Natural killer cell (primary cell): ENCODE data around the gene PRLH. TPM values are rescaled to one million over a fixed set of nuclear protein-coding genes. Genes with fewer than 3 reads are reported as not detected.

Source experiments
- ATAC-seq, 3 donors: fragments of 150-1000 bp in 2 of 3; fragments of 200-7000 bp in 1 of 3; cut with Tn5 transposase; 1 replicate in 1 of 3; 2 replicates in 2 of 3; pipeline ENCODE4 v1.10.0; 2021; ENCODE audit warnings: mild to moderate bottlenecking in 2 of 3, moderate library complexity in 2 of 3
- DNase-seq, 2 donors: peaks; one replicate each; pipeline versions ENCODE4 v3.0.0 to v3.0.0-alpha.2; 2013 to 2021; ENCODE audit warnings: mixed read lengths in 1 of 2
- H3K27ac ChIP-seq: one replicate; pipeline ENCODE4 v1.5.1; 2013; ENCODE audit warnings: mild to moderate bottlenecking, low read length
- H3K27me3 ChIP-seq: one replicate; pipeline ENCODE4 v1.6.1; 2013; ENCODE audit warnings: low read length; ENCODE audit not compliant: control insufficient read depth, insufficient read depth
- H3K36me3 ChIP-seq: one replicate; pipeline ENCODE4 v1.6.1; 2013; ENCODE audit warnings: low read length; ENCODE audit not compliant: control insufficient read depth, insufficient read depth
- H3K4me1 ChIP-seq: one replicate; pipeline ENCODE4 v1.6.1; 2013; ENCODE audit warnings: low read length; ENCODE audit not compliant: control insufficient read depth, insufficient read depth
- H3K4me3 ChIP-seq: one replicate; pipeline ENCODE4 v1.5.1; 2013; ENCODE audit warnings: low read length
- H3K9me3 ChIP-seq: one replicate; pipeline ENCODE4 v1.6.1; 2013; ENCODE audit warnings: low read length; ENCODE audit not compliant: control insufficient read depth, insufficient read depth
- H3K27ac Mint-ChIP-seq, 2 donors: one replicate each; pipeline ENCODE4 v1.8.0; 2022; ENCODE audit warnings: mild to moderate bottlenecking in 2 of 2, mixed read lengths in 2 of 2, moderate library complexity in 1 of 2
- H3K27me3 Mint-ChIP-seq, 2 donors: one replicate each; pipeline ENCODE4 v1.8.0; 2022; ENCODE audit warnings: low read depth in 2 of 2, mixed read lengths in 2 of 2
- H3K36me3 Mint-ChIP-seq: one replicate; pipeline ENCODE4 v1.8.0; 2022; ENCODE audit warnings: mixed read lengths
- H3K4me1 Mint-ChIP-seq, 2 donors: one replicate each; pipeline ENCODE4 v1.8.0; 2022; ENCODE audit warnings: mixed read lengths in 2 of 2
- H3K4me3 Mint-ChIP-seq: one replicate; pipeline ENCODE4 v1.8.0; 2022; ENCODE audit warnings: mild to moderate bottlenecking, moderate library complexity, mixed read lengths
- H3K9me3 Mint-ChIP-seq, 2 donors: one replicate each; pipeline ENCODE4 v1.8.0; 2022; ENCODE audit warnings: mixed read lengths in 2 of 2
- WGBS: methylation state at CpG from one replicate; pipeline ENCODE4 v1.1.7; 2013; ENCODE audit warnings: missing lambda C conversion rate; ENCODE audit not compliant: insufficient coverage; 5-methylcytosine and 5-hydroxymethylcytosine counted together
- intact Hi-C: fragments of 100-400 bp; cut with micrococcal nuclease; formaldehyde crosslinking; loops from one replicate; pipeline ENCODE4 v1.14.2; 2022
- total RNA-seq, 4 donors: library from RNA; stranded (reverse); fragments of 120-200 nt in 1 of 4; gene quantifications; one replicate each; pipeline versions ENCODE4 v1.2.3 to v1.2.4, GENCODE V29; 2013 to 2022
- TF ChIP-seq, protein P1 (sequence below): fragments of 200-600 bp; IDR thresholded peaks from one replicate; pipeline ENCODE4 v1.8.0; 2022; ENCODE audit warnings: antibody characterized with exemption

The PRLH gene
- total RNA-seq, 3 donors from 2014 or later (not counting 1 experiment from before 2014, with no cell fraction given), result not detected

DNA sequence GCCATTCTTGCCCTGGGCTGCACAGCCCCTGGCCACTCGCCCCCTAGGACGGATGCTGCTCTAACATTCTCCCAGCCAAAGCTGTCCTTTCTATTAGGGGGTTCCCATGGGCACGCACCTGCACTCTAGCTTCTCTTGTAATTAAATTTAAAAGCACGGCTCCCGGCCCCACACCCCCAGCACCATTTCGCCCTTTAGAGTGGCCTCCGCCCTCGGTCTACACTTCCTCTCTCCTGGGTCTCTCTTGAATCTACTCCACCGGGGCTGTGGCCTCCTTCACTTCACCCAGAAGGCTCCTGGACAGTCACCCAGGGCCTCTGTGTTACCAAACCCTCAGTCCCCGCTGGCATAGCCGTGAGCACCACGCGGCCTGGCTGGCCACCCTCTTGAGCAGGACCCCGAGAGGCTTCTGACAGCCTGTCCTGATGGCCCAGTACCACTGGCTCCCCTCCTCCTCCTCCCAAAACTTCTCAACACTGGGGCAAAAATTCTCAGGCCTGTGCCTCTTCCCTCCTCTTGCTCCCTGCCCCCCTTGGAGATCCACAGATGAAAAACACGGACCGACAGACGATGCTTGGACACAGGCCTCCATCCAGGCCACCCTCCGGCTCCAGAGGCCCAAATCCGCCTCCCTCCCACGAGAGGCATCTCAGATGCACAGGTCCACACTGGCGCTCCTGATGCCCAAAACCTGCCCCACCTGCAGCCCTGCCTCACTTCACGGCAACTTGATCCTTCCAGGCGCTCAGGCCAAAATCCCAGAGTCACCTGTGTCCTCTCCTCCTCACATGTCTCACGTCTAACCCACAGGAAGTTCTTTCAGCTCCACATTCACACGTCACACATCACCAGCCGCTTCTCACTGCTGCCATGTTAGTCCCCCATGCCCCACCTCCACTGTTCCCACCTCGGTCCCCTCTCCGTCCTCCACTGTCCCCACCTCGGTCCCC, 31.1 kb downstream of the PRLH start:
- ATAC-seq, result no peak
- WGBS, result 80% methylated on average over 29 of the region's 29 CpGs
- no peaks in the 10 kb centered on the region for H3K36me3 Mint-ChIP-seq
- H3K4me3 ChIP-seq, result no peak overlapping the region
- H3K36me3 ChIP-seq, result no peaks in the 10 kb centered on the region
- H3K9me3 ChIP-seq, result no peaks in the 10 kb centered on the region
- no peak for DNase-seq
- H3K4me1 ChIP-seq, result no peaks in the 10 kb centered on the region
- no peak overlapping the region for H3K27ac ChIP-seq
- no peak overlapping the region for H3K4me3 Mint-ChIP-seq
- intact Hi-C loops, result no loop called here
- H3K9me3 Mint-ChIP-seq, result no peaks in the 10 kb centered on the region
- H3K27ac Mint-ChIP-seq, result peak overlapping the region; percentile 16 to 79
- peaks cover 0 to 16% of the 10 kb centered on the region in 2 donors for H3K4me1 Mint-ChIP-seq
- TF ChIP-seq, protein P1, sequence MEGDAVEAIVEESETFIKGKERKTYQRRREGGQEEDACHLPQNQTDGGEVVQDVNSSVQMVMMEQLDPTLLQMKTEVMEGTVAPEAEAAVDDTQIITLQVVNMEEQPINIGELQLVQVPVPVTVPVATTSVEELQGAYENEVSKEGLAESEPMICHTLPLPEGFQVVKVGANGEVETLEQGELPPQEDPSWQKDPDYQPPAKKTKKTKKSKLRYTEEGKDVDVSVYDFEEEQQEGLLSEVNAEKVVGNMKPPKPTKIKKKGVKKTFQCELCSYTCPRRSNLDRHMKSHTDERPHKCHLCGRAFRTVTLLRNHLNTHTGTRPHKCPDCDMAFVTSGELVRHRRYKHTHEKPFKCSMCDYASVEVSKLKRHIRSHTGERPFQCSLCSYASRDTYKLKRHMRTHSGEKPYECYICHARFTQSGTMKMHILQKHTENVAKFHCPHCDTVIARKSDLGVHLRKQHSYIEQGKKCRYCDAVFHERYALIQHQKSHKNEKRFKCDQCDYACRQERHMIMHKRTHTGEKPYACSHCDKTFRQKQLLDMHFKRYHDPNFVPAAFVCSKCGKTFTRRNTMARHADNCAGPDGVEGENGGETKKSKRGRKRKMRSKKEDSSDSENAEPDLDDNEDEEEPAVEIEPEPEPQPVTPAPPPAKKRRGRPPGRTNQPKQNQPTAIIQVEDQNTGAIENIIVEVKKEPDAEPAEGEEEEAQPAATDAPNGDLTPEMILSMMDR, result no peak
- no peaks in the 10 kb centered on the region for H3K27me3 ChIP-seq
- no peaks in the 10 kb centered on the region for H3K27me3 Mint-ChIP-seq

DNA sequence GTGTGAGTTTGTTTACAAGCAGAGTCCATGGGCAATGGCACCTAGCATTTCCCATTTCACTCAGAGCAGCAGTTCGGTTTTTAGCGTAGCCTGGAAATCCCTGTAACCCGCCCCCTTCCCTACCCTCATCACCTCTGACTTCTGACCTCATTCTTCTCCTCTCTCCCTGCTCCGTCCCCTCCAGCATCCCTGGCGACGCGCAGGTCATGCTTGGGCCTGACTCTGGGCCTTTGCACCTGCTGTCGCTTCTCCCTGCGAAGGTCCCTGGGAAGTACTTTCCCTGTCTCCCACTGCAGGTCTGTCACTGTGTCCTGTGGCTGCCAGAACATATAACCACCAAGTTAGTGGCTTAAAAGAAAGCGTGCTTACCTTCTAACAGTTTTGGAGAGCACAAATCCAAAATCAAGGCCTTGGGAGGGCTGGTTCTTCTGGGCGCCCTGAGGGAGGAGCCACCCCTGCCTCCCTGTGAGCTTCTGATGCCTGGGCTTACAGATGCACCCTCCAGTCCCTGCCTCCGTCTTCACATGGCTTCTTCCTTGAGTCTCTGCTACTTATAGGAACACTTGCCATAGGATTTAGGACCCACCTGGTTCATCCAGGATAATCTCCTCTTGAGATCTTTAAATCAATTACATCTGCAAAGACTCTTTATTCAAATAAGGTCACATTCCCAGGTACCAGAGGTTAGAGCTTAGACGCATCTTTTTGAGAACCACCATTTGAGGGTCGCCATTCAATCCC, 32.3 kb downstream of the PRLH start:
- peaks cover 11 to 27% of the 10 kb centered on the region in 2 donors for H3K4me1 Mint-ChIP-seq
- no peaks in the 10 kb centered on the region for H3K9me3 ChIP-seq
- peaks cover 8% of the 10 kb centered on the region for H3K4me1 ChIP-seq
- H3K27me3 Mint-ChIP-seq, result no peaks in the 10 kb centered on the region
- no peaks in the 10 kb centered on the region for H3K36me3 Mint-ChIP-seq
- no peaks in the 10 kb centered on the region for H3K9me3 Mint-ChIP-seq
- H3K4me3 Mint-ChIP-seq, result no peak overlapping the region
- intact Hi-C loops, result no loop called here
- TF ChIP-seq, protein P1, result no peak
- H3K27ac Mint-ChIP-seq, result peak overlapping the region; percentile 59 to 79
- no peak overlapping the region for H3K4me3 ChIP-seq
- no peaks in the 10 kb centered on the region for H3K36me3 ChIP-seq
- no peaks in the 10 kb centered on the region for H3K27me3 ChIP-seq
- no peak for DNase-seq
- H3K27ac ChIP-seq, result no peak overlapping the region
- 93% methylated on average over 14 of the region's 14 CpGs for WGBS
- ATAC-seq, result no peak

DNA sequence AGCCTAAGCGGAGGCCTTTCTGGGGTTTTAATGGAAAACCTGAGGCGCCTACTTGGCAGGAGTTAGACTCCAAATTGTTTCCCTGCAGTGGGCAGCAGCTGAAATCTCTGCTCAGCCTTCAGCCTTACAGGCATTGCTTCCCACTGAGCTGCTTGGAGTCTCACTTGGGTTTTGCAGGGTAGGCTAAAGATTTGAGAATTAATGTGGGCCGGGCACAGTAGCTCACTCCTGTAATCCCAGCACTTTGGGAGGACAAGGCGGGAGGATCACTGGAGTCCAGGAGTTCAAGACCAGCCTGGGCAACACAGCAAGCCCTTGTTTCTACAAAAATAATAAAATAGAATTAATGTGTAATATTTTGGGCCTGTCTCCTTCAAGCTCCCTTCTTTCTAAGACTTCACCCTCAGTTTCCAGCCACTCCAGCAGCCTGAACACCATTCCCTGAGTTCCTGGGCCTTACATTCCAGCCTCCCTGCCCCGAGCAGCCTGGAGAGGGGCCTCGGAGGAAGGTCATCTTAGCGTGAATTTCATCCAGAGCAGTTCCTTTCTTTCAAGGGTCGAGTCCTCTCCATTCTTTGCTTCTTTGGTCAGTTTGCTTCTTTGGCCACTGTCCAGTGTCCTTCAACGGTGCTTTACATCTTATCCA, 33.2 kb downstream of the PRLH start:
- Histone ChIP-seq H3K36me3 (no peaks in the 10 kb centered on the region), H3K27ac (no peak overlapping the region), H3K4me1 (peaks cover 18% of the 10 kb centered on the region), H3K9me3 (no peaks in the 10 kb centered on the region), H3K4me3 (no peak overlapping the region), H3K27me3 (no peaks in the 10 kb centered on the region)
- no peaks in the 10 kb centered on the region for H3K9me3 Mint-ChIP-seq
- no peaks in the 10 kb centered on the region for H3K36me3 Mint-ChIP-seq
- H3K27ac Mint-ChIP-seq, result peak overlapping the region in 1 of 2 donors; percentile 9
- TF ChIP-seq, protein P1, result no peak
- H3K4me1 Mint-ChIP-seq, result peaks cover 16 to 34% of the 10 kb centered on the region in 2 donors
- DNase-seq, result no peak
- intact Hi-C loops, result no loop called here
- H3K4me3 Mint-ChIP-seq, result no peak overlapping the region
- no peaks in the 10 kb centered on the region for H3K27me3 Mint-ChIP-seq
- WGBS, result 92% methylated on average over 9 of the region's 9 CpGs
- no peak for ATAC-seq
